HCT116 (cell line): ENCODE results near the gene OR56A4. TPM values are rescaled to one million over a fixed set of nuclear protein-coding genes. Genes with fewer than 3 reads are reported as not detected.

Source experiments
- ATAC-seq: fragments of 200-7000 bp; cut with Tn5 transposase; 2 replicates; pipeline ENCODE4 v1.9.1; 2020; ENCODE audit warnings: mild to moderate bottlenecking, moderate library complexity
- BruUV-seq: library from RNA; stranded (reverse); fragments of 400-500 nt; replicated peaks from 2 replicates; lab custom pipeline; 2021; lab: Mats Ljungman, UMichigan
- CTCF ChIA-PET: fragments of 300-600 bp; sonication (Branson Sonifier 250); formaldehyde crosslinking; loops from one replicate; lab custom pipeline; 2021; ENCODE audit warnings: antibody characterized with exemption; lab: Charles Lee
- POLR2A ChIA-PET: fragments of 300-600, 350-600 bp; sonication (Branson Sonifier 250); formaldehyde crosslinking; loops from one replicate; lab custom pipeline; 2021; ENCODE audit warnings: antibody characterized with exemption; lab: Charles Lee
- RAD21 ChIA-PET, 2 experiments: fragments of 300-600 bp; sonication (Branson Sonifier 250); formaldehyde crosslinking; loops; one replicate each; lab custom pipeline; 2023; ENCODE audit warnings: low total read pairs in 2 of 2; ENCODE audit not compliant: uncharacterized antibody in 2 of 2, unreplicated experiment in 2 of 2, low non-redundant PET in 1 of 2; lab: Charles Lee
- DNase-seq: peaks from one replicate; pipeline ENCODE4 v3.0.0-alpha.2; 2010; ENCODE audit warnings: low read depth, low spot score
- H2AFZ ChIP-seq: fragments of 200-600 bp; shearing (Covaris generic), sonication (generic); 2 replicates; pipeline ENCODE4 v1.6.1; 2017; ENCODE audit warnings: low read depth, mixed run types, mixed read lengths, antibody characterized with exemption, low read length; ENCODE audit not compliant: poor library complexity, severe bottlenecking
- H3K27ac ChIP-seq: 2 replicates; pipeline ENCODE4 v1.5.1; 2012; ENCODE audit warnings: low read depth, low read length
- H3K27me3 ChIP-seq: fragments of 200-600 bp; sonication (generic); 2 replicates; pipeline ENCODE4 v1.6.1; 2016; ENCODE audit warnings: mixed run types, low read length, mixed read lengths; ENCODE audit not compliant: insufficient read depth
- H3K36me3 ChIP-seq, 2 experiments: fragments of 200-500 bp in 1 of 2; fragments of 200-600 bp in 1 of 2; sonication (Bioruptor generic) in 1 of 2; sonication (generic) in 1 of 2; 2 replicates each; pipeline versions ENCODE4 v1.5.1 to v1.6.1; 2014 to 2016; ENCODE audit warnings: low read length in 2 of 2, inconsistent platforms in 1 of 2, mixed read lengths in 1 of 2, mixed run types in 1 of 2; ENCODE audit not compliant: insufficient read depth in 2 of 2, control insufficient read depth in 1 of 2
- H3K4me1 ChIP-seq, 2 experiments: fragments of 200-600 bp in 1 of 2; sonication (generic) in 1 of 2; 2 replicates each; pipeline versions ENCODE4 v1.5.1 to v1.6.1; 2012 to 2017; ENCODE audit warnings: low read length in 2 of 2, inconsistent platforms in 1 of 2, mild to moderate bottlenecking in 1 of 2, mixed read lengths in 1 of 2, mixed run types in 1 of 2, moderate library complexity in 1 of 2; ENCODE audit not compliant: insufficient read depth in 2 of 2, control insufficient read depth in 1 of 2
- H3K4me2 ChIP-seq: fragments of 200-600 bp; sonication (generic); 2 replicates; pipeline ENCODE4 v1.6.1; 2017; ENCODE audit warnings: mixed run types, low read length, mixed read lengths
- H3K4me3 ChIP-seq, 2 experiments: fragments of 200-600 bp in 1 of 2; sonication (generic) in 1 of 2; replicated peaks in 1 of 2; 2 replicates each; pipeline ENCODE4 v1.5.1; 2011 to 2016; ENCODE audit warnings: low read length in 2 of 2, control low read depth in 1 of 2, low read depth in 1 of 2, mild to moderate bottlenecking in 1 of 2, mixed read lengths in 1 of 2, mixed run types in 1 of 2
- H3K79me2 ChIP-seq: fragments of 200-600 bp; sonication (generic); 2 replicates; pipeline ENCODE4 v1.6.1; 2017; ENCODE audit warnings: mild to moderate bottlenecking, mixed run types, low read length, moderate library complexity, mixed read lengths; ENCODE audit not compliant: insufficient read depth
- H3K9ac ChIP-seq: fragments of 200-600 bp; sonication (generic); 2 replicates; pipeline ENCODE4 v1.6.1; 2016; ENCODE audit warnings: low read length, mixed read lengths
- H3K9me2 ChIP-seq: fragments of 200-600 bp; sonication (generic), shearing (Covaris generic); 2 replicates; pipeline ENCODE4 v1.6.1; 2017; ENCODE audit warnings: mixed run types, mild to moderate bottlenecking, moderate library complexity; ENCODE audit not compliant: insufficient read depth
- H3K9me3 ChIP-seq, 2 experiments: fragments of 200-500 bp in 1 of 2; fragments of 200-600 bp in 1 of 2; sonication (Bioruptor generic) in 1 of 2; sonication (generic) in 1 of 2; 2 replicates each; pipeline ENCODE4 v1.6.1; 2014 to 2017; ENCODE audit warnings: low read length in 2 of 2, mixed read lengths in 2 of 2, inconsistent platforms in 1 of 2, low read depth in 1 of 2, mild to moderate bottlenecking in 1 of 2, mixed run types in 1 of 2, moderate library complexity in 1 of 2; ENCODE audit not compliant: control insufficient read depth in 1 of 2, insufficient read depth in 1 of 2
- H4K20me1 ChIP-seq: fragments of 200-600 bp; sonication (generic), shearing (Covaris generic); 2 replicates; pipeline ENCODE4 v1.6.1; 2017; ENCODE audit warnings: mixed run types, mild to moderate bottlenecking, moderate library complexity; ENCODE audit not compliant: insufficient read depth
- ATF3 ChIP-seq: IDR thresholded peaks from 2 replicates; pipeline ENCODE4 v1.6.1; 2012
- CEBPB ChIP-seq: IDR thresholded peaks from 2 replicates; pipeline ENCODE4 v1.6.1; 2012; ENCODE audit warnings: low read depth
- EZH2 ChIP-seq: fragments of 200-600 bp; sonication (generic); IDR thresholded peaks from 2 replicates; pipeline ENCODE4 v1.6.1; 2017; ENCODE audit warnings: antibody characterized with exemption, mixed run types
- FOSL1 ChIP-seq: IDR thresholded peaks from 2 replicates; pipeline ENCODE4 v1.6.1; 2012; ENCODE audit warnings: low read depth
- POLR2A ChIP-seq: IDR thresholded peaks from 2 replicates; pipeline ENCODE4 v1.7.0; 2011; ENCODE audit warnings: borderline replicate concordance; ENCODE audit not compliant: insufficient read depth, insufficient read length; ENCODE audit errors: extremely low read depth
- POLR2AphosphoS5 ChIP-seq: IDR thresholded peaks from 2 replicates; pipeline ENCODE4 v1.6.1; 2011; ENCODE audit warnings: mild to moderate bottlenecking, low read depth, low read length, moderate library complexity
- REST ChIP-seq: IDR thresholded peaks from 2 replicates; pipeline ENCODE4 v1.6.1; 2012; ENCODE audit warnings: low read depth
- SIN3A ChIP-seq: IDR thresholded peaks from 2 replicates; pipeline ENCODE4 v1.6.1; 2012; ENCODE audit warnings: low read depth
- SRF ChIP-seq: IDR thresholded peaks from 2 replicates; pipeline ENCODE4 v1.6.1; 2012; ENCODE audit warnings: low read depth
- TCF7L2 ChIP-seq: IDR thresholded peaks from 2 replicates; pipeline ENCODE4 v1.7.0; 2011; ENCODE audit warnings: borderline replicate concordance, inconsistent platforms; ENCODE audit not compliant: insufficient read depth, insufficient read length; ENCODE audit errors: extremely low read depth
- YY1 ChIP-seq: IDR thresholded peaks from 2 replicates; pipeline ENCODE4 v1.6.1; 2011; ENCODE audit warnings: low read length, low read depth, moderate library complexity, mild to moderate bottlenecking; ENCODE audit not compliant: insufficient replicate concordance; ENCODE audit errors: extremely low read depth
- ZBTB33 ChIP-seq: IDR thresholded peaks from 2 replicates; pipeline ENCODE4 v1.6.1; 2011; ENCODE audit warnings: mild to moderate bottlenecking, low read length, moderate library complexity; ENCODE audit not compliant: insufficient replicate concordance; ENCODE audit errors: extremely low read depth
- ZFX ChIP-seq: fragments of 450-650 bp; IDR thresholded peaks from 2 replicates; pipeline ENCODE4 v1.6.1; 2017
- intact Hi-C: fragments of 100-400 bp; cut with micrococcal nuclease; formaldehyde crosslinking; loops from 2 replicates; pipeline ENCODE4 v1.10.0; 2022
- total RNA-seq: library from RNA; stranded (reverse); gene quantifications from one replicate; pipeline ENCODE4 v1.2.1, GENCODE V29; 2021; ENCODE audit not compliant: unreplicated experiment

The OR56A4 gene
- total RNA-seq, 1 experiment from 2014 or later: not detected

- Histone ChIP-seq H3K9me2 (no peaks in the 10 kb centered on the region), H3K79me2 (no peaks in the 10 kb centered on the region), H2AFZ (no peak overlapping the region), H3K36me3 (no peaks in the 10 kb centered on the region), H3K27ac (no peak overlapping the region), H3K4me3 (no peak overlapping the region), H3K27me3 (peaks cover 57% of the 10 kb centered on the region), H3K9me3 (no peaks in the 10 kb centered on the region), H3K9ac (no peak overlapping the region), H3K4me1 (no peaks in the 10 kb centered on the region), H3K4me2 (no peak overlapping the region), H4K20me1 (no peaks in the 10 kb centered on the region)
- ChIA-PET POLR2A (no interaction called here), CTCF (interaction anchor here (1.2 kb wide), 1 partner anchor 329 kb away, joined by 4 read pairs; no protein-coding TSS in a partner anchor), RAD21 (no interaction called here)
- intact Hi-C loops: no loop called here
- TF ChIP-seq CEBPB (no peak), ATF3 (no peak), REST (no peak), FOSL1 (no peak), SRF (no peak), POLR2A (no peak), ZFX (no peak), SIN3A (no peak), TCF7L2 (no peak), ZBTB33 (no peak), EZH2 (no peak), POLR2AphosphoS5 (no peak), YY1 (no peak)
- ATAC-seq: no peak
- DNase-seq: no peak
- BruUV-seq: no TSS peak
These were observed 18.3 kb upstream of the OR56A4 start for GRCh38 chr11:6025056-6025455.
